GM19238 (cell line): ENCODE data around the gene ATP6V1C2.
"Not testable (repeated sequence)": the region's sequence is repeated elsewhere in the genome, so short reads cannot be mapped to it uniquely, and the experiment has no call there.

ENCODE experiments used
- DNase-seq: peaks from one replicate; pipeline ENCODE4 v3.0.0; 2011; ENCODE audit warnings: low spot score; ENCODE audit not compliant: insufficient read length

The ATP6V1C2 gene

DNA sequence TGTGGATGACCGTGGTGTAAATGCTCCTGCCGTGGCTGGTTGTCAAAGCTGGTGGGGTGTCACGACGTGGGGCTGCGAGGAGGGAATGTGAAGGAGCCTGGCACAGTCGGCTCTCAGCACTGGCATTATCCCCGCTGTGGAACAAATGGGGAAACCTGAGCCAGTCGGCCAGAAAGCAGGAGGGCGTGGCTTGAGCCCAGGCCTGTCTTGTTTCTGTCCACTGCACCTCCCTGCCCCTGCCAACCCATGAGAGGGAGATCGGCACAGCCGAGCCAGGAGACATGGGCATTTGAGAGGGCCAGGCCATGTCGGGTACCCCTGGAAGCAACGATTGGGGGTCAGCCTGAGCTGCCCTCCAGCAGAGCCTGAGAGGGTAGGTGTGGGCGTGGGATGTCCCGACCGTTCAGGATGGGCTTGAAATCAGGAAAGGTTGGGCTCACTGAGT, 46.7 kb downstream of the ATP6V1C2 start:
- DNase-seq = no peak

DNA sequence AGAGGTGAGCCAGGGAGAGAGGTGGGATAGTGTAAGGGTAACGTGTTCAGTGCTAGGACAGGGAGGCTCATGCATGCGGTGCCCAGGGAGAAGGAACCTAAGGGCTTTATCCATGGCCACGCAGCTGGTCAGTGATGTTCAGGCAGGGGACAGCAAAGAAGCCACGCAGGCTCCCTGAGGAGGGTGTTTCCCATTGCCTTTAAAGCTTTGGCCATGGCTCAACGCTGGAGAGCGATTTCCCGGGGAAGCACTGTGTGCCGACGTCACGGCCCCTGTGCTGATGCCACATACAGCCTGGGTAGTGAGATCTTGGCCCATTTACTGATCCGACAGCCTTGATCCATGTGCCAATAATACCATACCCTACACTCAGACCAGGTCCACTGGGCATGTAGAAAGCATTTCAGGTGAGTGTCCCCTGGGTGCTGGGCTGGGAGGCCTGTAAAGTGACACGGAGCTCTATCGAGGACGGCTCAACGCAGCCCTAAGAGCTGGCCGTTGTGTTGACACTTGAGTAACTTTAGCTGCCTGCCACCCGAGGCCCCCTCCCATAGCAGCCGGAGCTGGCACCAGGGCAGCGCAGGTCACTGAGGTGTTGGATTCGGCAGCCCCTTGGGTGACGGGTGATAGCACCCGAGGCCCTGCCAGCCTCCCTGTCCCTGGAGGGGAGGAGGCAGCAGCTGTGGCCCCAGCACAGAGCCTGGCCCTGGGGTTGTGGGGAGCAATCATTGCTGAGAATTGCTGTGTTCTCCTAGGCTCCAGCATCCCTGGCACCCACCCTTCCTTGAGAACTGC, 49.7 kb downstream of the ATP6V1C2 start:
- no peak for DNase-seq

DNA sequence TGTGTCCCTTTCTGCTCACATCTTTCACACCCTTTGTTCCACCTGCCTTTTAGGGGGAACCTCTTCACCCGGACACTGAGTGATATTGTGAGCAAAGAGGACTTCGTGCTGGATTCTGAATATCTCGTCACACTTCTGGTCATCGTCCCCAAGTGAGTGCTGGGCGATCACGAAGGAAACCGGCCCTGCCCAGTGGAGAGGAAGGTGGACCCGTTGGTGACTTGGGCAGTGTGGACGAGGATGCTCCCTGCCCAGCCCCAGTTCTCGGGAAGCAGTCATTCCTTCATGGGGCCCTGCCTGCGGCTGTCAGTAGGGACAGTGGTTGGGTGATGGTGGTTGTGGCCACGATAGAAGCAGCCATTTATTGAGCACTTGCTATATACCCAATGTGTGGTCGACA, 50.4 kb downstream of the ATP6V1C2 start:
- DNase-seq = no peak

DNA sequence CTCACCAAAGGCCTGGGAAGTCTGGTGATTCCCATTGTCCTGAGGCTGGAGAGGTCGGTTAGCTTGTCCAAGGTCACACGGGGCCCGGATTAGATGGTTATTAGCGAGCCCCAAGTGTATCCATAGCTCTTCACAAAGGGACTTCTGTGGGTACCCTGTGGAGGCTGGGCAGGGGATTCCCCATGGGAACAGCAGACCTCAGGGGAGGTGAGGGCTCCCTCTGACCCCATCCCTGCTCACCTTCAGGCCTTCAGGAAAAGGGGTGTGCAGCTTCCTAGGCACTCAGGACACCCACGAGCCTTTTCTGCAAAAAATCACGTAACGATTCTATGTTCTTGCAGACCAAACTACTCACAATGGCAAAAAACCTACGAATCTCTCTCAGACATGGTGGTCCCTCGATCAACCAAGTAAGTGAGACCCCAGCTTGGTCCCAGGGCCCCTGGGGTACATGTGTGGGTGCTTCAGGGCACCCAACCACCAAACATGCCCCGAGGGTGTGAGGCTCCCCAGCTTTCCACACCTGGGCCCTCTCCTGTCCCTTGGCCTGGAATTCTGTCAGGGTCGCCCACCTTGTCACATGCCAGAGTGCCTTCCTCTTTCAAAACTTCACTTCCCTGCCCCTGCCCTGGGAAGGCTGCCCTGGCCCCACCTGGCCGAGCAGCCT, 50.9 kb downstream of the ATP6V1C2 start:
- DNase-seq = no peak

DNA sequence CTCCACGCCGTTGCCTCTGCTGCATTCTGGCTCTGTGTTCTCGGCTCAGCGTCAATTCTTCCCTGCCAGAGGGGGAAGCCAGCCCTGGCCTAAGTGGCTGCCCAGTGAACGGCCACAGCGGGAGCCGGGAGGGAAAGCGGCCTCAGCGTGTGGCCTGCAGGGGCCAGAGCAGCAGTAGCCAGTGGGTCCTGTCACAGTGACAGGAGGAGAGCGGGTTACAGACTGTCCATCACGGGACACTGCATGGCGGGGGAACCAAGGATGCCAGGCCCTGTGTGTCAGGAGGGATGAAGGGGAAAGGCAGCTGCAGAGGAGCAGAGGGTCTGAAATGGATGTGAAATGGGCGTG, 51.4 kb downstream of the ATP6V1C2 start:
- DNase-seq = no peak

DNA sequence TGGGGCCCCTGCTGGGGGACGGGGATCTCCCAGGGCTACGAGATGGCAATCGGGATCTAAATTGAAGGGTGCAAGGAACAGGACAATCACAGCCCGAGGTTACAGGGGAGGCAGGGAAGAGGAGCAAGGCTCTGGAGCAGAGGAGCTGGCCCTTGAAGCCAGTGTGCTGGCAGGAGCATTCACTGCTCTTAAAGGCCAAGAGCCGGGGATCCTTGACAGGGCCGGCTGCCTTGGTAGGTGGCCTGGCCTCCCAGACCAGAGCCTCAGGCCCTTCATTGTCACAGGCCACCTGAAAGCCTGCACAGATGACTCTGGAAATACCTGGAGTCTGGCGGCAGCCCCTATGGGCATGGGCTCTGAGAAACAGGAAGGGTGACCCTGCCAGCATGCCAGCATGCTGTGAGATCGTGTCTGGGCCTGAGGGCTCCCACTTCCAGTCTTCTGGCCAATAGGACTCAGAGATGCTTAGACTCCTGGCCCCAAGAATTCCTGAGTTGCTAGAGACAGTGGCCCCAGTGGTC, 52.5 kb downstream of the ATP6V1C2 start:
- DNase-seq = no peak

DNA sequence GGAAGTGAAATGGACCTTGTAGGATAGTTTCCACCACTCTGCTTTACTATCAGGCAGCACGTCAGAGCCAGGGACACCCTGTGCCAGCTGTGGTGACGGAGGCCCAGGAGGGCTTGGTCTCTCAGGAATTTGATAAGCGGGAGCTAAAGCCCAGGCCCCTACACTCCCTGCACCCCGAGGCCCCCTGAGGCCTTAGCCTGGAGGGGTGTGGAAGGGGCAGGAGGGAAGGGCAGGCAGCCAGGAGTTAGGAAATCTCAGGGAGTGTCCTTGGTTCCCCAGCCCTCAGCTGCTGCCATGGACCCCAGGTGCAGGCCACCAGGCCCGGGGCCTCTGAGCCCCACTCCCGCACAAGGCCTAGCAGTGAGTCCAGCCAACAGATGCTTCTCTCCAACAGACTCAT, 53.0 kb downstream of the ATP6V1C2 start:
- DNase-seq = no peak

DNA sequence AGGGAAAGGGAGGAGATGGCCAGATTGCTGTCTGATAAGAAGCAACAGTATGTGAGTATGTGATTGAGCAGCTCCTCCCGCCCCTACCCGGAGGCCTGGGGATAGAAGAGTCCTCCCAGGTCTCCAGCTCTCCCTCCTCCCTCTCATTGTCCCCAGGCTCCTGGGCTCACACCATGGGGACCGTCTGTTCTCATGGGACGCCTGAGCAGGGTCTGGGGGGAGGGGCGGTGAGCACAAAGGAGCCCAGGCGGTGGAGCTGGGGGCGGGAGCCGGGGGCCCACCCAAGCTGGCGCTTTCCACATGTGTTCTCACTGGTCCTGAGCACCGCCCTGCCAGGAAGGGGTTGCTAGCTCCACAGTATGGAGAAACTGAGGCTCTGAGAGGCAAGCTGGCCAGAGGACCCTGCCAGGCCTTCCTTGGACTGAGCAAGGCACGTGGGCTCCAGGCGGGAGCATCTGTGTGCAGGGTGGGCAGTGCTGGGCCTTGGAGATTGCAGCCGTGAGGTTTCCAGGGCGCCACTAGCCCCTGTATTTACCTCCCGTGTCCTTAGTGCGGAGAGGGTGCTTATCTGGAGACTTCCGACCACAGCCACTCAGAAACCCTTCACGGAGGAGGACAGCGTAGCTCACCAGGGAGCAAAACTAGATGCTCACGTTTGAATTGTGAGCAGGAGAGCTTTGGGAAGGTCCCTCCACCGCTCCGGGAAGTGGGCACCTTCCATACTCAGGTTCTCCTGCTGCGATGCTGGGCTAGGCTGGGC, 53.8 kb downstream of the ATP6V1C2 start:
- DNase-seq = no peak

DNA sequence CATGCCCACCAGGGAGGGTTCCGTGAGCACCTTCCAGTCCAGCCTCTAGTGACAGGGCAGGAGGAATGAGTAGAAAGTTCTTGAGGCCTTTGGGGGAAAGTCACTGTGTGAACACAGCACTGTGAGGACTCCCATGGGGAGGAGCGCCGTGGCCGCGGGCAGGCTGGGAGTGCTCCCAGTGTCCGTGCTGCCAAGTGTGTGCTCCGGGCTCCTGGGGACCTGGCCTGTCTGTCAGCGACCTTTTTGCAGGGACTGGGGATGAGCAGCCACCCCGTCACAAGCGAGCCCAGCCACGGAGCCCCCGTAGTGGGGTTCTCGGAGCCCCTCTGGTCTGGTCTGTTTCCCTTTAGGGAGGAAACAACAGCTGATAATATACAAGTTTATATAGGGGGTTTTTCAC, 54.4 kb downstream of the ATP6V1C2 start:
- no peak for DNase-seq

DNA sequence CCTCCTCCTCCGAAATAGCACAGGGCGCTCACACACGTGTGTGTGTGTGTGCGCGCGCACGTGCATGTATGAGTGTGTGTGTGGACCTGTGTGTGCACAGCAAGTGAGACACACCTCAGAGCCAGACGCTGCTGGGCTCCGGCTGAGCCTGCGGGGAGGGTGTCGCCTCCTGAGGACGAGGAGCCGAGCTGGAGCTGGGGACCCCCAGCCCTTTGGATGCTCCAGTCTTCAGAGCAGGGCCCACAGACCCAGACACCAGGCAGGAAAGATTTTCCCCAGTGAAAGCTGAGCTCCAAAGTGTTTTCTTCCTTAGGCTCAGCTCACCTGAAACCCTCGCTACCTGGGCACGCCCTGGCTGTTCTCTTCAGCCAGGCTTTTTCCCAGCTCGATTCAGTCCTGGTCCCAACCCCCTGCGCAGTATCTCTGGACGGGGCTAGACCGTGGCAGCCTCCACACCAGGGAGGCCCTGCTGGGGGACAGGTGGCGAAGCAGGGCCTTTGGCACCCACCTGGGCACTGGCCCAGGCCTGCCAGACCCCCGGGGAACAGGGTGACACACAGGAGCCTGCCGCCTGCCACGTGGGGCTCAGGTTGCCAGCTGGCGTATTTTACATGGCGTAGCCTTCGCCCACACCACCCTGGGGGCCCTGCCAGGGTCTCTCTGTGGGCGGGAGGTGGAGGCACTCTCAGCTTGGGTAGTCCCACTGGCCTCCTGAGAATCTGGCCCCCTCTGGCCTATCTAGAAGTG, 55.0 kb downstream of the ATP6V1C2 start:
- no peak for DNase-seq

DNA sequence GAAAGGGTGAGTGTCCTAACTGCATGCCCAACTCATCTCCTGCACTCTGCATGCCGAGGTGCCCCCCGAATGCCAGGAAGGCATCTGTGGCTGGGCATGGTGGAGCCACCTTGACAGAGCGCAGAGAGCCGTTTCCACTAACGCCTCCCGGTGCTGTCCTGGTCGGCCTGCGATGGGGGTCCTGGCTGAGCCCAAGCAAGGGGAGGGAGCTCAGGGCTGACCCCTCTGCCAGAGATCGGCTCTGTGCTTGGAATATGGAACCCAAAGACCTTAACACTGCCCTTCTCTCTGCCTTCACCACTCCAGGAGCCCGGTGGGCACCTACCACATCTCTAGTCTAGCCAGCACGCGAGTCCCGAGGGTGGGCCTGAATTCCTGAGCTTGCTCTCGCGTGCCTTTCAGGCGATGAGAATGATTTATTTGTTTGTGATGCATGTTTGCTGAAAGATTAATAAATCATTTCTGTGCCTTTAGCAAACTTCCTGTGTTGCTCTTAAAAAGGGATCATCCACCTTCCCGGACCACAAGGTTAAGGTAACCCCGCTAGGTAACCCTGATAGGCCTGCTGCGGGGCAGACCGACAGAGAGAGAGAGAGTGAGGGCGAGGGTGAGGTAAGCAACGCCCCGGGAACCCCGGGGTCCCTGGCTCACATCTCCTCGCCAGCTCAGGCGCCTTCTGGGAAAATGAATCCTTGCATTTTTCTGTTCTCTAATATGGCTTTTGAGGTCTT, 55.8 kb downstream of the ATP6V1C2 start:
- DNase-seq = no peak

DNA sequence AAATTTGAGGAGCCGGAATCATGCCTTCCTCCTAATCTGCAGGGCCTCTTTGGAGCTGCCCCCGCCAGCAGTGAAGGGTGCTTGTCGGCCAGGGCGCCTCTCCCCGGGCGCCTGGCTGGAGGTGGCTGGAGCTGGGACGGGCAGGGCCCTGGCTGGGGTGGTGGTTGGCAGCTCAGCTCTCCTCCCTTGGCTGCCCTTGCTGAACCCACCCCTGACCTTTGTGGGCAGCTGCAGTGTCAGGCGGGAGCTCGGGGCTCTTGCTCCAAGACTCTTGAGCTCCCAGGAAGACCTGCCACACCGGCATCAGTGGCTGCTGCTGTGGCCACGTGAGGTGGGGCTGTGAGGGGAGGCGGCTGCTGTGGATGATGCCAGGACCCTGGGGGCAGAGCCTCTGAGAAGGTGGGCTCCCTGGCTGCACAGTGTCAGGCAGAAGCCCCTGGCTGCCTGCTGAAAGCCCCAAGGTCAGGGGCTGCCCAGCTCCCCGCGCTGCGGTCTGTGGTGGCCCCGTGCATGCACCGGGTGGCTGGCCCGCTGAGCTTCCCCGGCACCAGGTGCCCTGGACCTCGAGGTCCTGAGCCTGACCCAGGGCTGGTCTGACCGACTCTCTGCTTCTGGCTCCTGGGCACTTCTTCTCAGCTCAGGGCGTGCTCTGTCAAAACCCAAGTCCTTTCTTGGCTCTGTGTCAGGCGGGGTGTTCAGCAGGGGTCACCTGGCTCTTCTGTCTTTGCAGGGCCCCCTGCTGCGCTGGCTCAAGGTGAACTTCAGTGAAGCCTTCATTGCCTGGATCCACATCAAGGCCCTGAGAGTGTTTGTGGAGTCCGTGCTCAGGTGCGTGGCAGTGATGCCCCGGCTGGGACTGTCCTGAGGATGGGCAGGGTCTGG, 56.7 kb downstream of the ATP6V1C2 start:
- no peak for DNase-seq

DNA sequence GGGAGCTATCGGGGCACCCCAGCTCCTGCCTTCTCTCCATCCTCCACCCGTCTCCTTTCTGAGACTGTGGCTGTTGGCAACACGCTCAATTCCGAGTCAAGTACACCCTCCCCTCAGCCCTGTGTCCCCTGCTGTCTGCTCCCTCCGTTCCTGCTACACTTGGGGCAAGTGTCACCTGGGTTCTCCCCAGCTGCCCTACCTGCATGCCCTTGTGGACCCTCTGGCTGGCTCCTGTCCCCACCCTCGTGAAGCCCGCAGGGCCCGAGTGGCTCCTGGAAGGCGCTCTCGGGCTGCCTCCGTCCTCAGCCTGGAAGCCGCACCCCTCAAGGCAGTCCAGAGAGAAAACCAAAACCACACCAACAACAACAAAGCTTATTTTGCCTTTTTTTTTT, 57.3 kb downstream of the ATP6V1C2 start:
- DNase-seq = no peak

DNA sequence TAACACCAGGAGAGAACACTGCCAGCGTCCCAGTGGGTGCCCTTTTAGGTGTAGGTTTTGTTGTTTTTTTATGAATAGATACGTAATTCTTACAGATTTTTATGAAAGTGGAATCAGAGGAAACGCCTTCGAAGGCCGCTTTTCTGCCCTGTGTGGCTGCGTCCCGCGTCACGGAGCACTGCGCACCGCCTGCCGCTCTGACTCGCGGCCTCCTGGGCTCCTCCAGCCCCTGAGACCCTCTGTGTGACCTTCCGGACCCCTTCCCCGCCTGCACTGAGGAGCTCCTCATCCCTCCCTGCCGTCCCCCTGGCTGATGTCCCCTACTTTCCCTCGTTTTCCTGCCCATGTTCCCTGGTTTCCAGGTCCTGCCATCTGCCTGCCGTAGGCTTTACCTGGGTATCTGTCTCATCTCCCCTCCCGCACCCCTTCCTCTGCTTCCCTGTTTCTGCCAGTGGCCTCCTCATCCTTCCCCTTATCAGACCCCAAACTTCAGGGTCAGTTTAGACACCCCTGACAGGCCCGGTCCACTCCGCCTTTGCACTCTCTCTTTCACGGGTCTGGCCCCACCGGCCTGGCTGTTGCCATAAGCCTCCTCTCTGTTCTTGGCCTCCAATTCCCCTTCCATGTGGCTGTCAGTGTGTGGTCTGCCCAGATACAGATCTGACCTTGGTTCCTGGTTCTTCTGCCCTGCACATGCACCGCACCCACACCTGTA, 58.5 kb downstream of the ATP6V1C2 start:
- no peak for DNase-seq

DNA sequence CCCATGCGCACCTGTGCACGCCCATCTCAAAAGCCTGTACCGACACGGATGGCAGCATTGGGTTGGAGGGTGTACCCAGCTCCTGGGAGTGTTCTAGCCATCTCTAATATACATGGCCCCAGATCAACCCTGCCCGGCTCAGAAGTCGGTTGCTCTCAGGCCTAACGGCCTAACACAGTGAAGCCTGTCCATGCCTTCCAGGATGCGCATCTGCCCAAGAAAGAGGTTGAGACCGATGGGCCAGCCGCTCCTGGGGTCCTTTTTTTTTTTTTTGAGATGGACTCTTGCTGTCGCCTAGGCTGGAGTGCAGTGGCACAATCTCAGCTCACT, 59.0 kb downstream of the ATP6V1C2 start:
- DNase-seq = no peak

DNA sequence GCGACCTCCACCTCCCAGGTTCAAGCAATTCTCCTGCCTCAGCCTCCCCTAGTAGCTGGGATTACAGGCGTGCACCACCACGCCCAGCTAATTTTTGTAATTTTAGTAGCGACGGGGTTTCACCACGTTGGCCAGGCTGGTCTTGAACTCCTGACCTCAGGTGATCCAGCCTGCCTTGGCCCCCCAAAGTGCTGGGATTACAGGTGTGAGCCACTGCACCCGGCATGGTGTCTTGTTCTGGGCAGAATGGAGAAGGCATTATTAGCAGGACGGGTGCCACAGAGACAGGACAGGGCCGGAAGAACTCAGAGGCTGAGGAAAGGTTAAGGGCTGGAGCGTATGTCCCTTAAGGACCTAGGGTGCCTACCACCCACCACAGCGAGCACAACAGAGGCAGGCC, 59.4 kb downstream of the ATP6V1C2 start:
- not testable (repeated sequence) for DNase-seq

DNA sequence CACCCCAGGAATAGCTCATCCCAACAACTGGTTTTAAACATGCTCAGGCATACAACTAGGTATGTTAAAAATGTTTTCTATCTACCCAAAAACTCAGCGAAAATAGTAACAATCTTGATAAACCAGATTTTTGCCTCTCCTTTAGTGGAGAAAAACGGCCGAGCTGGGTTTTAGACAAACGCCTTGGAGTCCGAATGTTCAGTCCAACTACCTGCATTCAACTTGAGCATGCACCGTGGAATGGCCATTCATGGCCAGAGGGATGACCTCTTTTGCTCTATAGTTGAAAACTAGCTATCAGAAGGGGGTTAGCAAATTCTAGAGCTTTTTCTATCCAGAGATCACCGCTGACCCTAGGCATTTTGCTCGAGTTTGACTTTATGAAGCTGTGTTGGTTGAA, 60.3 kb downstream of the ATP6V1C2 start:
- no peak for DNase-seq

DNA sequence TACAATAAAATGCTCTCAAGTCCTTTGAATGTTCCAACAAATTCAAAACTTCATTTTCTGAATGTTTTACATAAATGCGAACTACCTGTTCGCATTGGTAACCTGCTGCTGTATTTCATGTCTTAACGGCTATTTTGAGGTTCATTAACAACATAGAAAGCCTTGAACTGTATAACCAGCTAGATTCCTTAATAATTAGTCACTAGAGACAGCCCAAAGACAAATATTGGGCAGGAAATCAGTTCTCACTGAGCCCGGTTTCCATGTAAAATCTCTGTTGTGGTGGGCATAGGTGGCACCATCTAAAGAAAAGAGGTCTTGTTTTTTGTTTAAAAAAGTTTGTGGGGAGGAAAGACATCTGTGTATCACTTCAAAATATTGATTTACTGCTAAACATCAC, 62.0 kb downstream of the ATP6V1C2 start:
- no peak for DNase-seq

DNA sequence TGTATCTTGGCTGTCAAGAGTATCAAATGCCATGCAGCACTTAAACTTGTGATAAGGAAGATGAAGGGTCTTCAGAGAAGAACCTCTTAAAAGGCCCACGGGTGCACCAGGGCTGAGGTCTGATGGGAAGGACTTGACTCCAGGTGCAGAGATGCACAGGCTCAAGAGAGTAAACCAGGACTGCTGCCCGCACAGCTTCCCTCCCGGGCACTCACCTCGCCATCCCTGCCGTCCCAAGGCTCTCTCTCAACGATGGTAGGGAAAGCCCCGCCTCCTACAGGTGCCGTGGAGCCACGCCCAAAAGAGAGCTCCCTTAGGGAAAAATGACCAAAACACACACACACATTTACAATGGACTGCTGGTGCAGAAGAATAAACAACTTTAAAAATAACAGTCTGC, 63.3 kb downstream of the ATP6V1C2 start:
- DNase-seq = no peak
